NCI-H226 (cell line): ENCODE results near the gene GBF1.
"Not testable (repeated sequence)": the region's sequence is repeated elsewhere in the genome, so short reads cannot be mapped to it uniquely, and the experiment has no call there.

Experiments
- DNase-seq: peaks from one replicate; pipeline ENCODE4 v3.0.0-alpha.2; 2015

Gene GBF1

GRCh38 chr10:102275343-102275742 is 30.0 kb downstream of the GBF1 start:
- no peak for DNase-seq

- no peak for DNase-seq
Measured at GRCh38 chr10:102279104-102279503, 33.8 kb downstream of the GBF1 start.

GRCh38 chr10:102280397-102281101 is 35.2 kb downstream of the GBF1 start:
- DNase-seq: peak; percentile 10

- DNase-seq: no peak
Measured at GRCh38 chr10:102281102-102281487, 35.8 kb downstream of the GBF1 start.

DNA sequence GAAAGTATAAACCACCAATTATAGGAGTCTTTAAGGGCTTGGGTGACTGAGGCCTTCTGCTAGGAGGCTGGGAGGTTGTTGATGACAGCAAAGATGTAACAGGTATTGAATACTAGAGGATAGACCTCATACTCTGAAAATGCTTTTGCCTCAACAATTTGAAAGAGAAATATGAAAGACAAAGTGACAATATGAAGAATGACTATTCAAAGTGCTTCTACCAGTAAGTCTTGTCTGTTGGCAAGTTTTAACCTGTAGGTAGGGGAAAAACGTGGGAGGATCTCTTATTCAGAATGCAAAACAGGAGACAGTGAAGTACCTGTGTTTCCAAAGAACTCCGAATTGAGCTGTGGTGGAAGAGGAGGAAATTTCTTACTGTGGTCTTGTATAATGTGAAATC is 38.2 kb downstream of the GBF1 start:
- no peak for DNase-seq

GRCh38 chr10:102283890-102284289 is 38.6 kb downstream of the GBF1 start:
- no peak for DNase-seq

GRCh38 chr10:102284531-102284930 is 39.2 kb downstream of the GBF1 start:
- DNase-seq: no peak

DNA sequence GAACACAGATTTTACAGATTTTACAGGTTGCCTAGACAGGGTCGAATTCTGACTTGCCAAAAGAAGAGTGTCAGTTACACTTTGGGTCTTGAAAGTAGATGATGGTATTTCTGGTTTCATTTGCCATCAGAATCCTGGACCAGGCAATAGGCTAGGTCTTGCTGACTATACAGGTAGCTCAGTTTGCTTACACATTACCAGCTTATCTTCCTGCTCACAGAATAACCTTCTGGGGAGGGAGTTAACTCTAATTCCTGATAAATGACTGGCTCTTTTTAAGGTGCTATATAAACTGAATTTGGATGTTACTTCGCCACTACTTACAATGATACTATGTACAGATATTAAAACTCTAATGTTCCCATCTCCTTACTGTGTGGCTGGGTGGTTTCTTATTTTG is 39.8 kb downstream of the GBF1 start:
- DNase-seq: no peak

GRCh38 chr10:102286216-102286615 is 40.9 kb downstream of the GBF1 start:
- no peak for DNase-seq

DNA sequence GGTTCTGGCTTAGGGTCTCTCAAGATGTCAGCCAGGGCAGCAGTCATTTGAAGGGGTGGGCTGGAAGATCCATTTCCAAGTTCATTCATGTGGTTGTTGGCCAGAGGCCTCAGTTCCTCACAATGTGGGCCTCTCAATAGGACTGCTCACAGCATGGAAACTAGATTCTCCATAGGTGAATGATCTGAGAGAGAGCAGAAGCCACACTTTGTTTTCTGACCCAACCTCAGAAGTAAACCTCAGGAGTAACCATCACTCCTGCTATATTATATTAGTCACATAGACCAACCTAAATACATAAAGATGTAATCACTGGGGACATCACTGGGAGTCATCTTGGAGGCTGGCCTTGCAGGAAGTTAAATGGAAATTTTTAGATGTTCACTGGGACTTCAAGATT is 42.2 kb downstream of the GBF1 start:
- no peak for DNase-seq

DNA sequence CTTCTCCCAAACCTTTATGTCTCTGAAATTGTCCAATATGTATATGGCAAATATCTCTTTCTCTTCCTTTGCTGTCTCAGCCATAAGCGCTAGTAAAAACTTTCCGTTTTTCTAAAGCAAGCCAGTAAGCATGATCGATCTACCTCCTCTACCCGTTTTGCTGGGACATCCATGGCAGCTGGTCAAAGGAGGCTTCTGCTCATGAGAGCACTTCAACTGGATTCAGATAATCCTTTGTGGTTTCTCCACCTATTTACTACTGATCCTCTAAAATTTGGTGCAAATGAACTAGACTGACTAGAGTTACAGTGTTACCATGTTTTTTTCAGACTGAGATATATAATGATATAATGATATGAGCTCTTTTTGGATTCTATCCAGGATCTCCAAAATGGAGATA is 42.7 kb downstream of the GBF1 start:
- DNase-seq: no peak

GRCh38 chr10:102289356-102289755 is 44.0 kb downstream of the GBF1 start:
- no peak for DNase-seq

- no peak for DNase-seq
Measured at GRCh38 chr10:102289840-102290239, 44.5 kb downstream of the GBF1 start.

- DNase-seq: no peak
Measured at GRCh38 chr10:102291221-102291905, 46.0 kb downstream of the GBF1 start.

DNA sequence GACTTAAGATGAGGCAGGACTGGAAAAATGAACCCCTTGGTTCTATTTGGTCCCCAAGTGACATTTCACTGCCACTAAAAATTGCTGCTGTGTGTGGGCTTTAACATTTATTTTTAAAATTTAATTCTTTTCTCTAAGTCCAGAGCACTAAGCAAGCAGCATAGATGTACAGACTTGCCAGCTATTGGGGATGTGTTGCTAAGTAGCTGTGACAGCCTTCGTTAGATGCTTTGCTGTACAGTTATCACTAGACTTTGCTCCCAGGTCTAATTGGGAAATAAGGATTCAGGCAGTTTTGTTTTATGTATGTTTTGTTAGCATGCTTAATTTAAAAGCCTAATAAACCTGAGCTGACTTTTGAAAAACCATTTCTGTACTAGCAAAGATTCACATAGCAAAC is 51.8 kb downstream of the GBF1 start:
- DNase-seq: no peak

GRCh38 chr10:102298899-102299298 is 53.6 kb downstream of the GBF1 start:
- no peak for DNase-seq

DNA sequence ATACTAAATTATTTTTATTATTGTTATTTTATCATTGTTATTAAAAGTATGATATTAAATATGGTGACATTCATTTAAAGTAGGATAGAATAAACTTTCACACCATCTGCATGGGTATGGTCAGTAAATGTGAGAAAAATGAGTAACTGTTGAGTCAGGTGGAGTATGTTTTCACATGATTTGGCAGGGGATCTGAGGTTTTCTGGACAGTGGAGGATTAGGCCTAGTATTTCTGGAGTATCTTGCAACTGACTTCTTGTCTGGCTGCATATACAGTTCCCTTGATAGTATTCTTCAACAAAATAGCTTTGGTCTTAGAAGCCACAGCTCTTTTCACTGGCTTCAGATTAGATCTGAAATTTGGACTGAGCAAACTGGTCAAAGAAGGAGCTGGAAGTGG is 54.5 kb downstream of the GBF1 start:
- DNase-seq: peak; percentile 71

GRCh38 chr10:102300278-102300843 is 55.0 kb downstream of the GBF1 start:
- peak; percentile 80 for DNase-seq

- DNase-seq: not testable (repeated sequence)
Measured at GRCh38 chr10:102300912-102301311, 55.6 kb downstream of the GBF1 start.

- DNase-seq: not testable (repeated sequence)
Measured at GRCh38 chr10:102301332-102301731, 56.0 kb downstream of the GBF1 start.

DNA sequence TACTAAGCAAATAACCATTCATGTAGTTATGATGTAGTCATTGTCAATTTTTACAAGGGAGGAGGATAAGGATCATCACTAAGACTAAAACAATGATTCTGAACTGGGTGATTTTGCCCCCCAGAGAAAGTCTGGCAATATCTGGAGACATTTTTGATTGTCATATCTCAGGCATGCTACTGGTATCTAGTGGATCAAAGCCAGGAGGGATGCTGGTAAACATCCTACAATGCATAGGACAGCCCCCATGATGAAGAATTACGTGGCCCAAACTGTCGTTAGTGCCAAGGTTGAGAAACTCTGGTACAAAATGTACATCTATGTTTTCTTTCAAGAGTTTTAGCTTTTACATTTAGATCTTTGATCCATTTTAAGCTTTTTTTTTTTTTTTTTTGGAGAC is 57.3 kb downstream of the GBF1 start:
- peak; percentile 58 for DNase-seq

DNA sequence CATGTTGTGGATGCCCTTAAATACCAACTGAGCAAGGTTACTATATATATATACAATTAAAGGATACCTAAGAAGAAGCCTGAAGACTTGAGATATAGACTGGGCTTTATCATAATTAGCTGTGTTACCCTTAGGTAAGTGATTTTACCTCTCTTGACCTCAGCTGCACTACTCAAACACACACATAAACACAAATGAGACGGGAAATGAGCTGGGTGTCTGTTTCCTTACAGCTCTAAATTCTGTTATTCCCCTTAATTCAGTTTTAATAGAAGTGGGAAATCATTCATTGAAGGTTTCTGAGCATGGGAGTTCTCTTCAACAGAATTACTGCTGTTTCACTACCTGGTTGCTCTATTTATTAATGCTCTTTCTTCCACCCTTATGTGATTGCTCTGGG is 60.7 kb downstream of the GBF1 start:
- DNase-seq: no peak

DNA sequence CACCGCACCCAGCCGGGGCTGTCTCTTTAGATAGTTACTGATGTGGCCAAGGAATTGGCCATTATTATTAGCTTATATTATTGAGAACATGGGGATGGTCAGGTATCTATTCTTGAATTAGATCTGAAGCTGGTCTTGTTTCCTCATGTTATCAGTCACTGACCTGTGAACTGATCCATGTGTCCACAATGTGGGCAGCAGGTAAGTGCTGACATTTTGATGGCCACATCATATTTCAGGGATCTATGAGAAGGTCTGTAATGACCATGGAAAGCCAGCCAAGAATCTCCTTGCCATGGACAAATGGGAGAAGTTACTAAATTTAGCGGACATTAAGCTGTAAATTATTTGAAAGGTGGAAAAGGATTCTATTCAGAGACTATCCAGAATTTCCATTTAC is 61.4 kb downstream of the GBF1 start:
- DNase-seq: no peak

- DNase-seq: not testable (repeated sequence)
Measured at GRCh38 chr10:102308318-102308717, 63.0 kb downstream of the GBF1 start.
